ENCODE data around the gene COX19. TPM values are rescaled to one million over a fixed set of nuclear protein-coding genes. Genes with fewer than 3 reads are reported as not detected.
"Not testable (repeated sequence)": the region's sequence is repeated elsewhere in the genome, so short reads cannot be mapped to it uniquely, and the experiment has no call there.

Gene COX19
- total RNA-seq, 1 experiment from 2014 or later, result 5.5 TPM

DNA sequence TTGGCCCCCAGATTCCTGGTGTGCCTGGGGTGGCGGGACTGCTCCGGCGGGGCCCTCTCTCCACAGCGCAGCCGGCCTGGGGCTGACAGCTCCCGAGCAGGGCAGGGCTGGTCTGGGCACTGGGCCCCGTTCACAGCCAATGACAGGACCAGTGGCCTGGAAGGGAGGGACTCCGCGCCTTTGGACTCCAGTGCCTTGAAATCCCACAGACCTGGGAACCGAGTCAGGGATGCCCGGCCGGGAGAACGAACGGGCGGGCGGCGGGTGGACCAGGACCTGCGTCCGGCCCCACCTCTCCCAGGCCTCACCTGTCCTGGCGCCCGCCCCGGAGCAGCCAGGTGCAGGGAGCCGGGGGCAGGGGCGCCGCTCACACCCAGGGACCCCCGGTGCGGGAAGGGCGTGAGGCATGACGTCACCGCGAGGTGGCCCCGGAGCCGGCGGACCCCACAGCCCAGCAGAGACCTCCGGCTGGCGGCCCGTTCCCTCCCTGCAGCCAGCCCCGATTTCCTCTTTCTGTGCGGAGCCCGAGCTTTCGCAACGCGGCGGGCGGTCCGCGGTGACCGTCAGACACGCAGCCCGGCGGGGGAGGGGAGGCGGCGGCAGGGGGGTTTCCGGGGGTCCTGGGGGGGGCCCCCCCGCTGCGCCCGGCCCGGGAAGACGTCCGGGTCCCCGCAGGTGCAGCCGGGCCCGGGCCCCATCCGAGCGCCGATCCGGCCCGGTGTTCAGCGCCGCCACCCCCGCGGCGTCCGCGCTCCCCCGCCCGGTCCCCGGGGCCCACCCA, 21.6 kb downstream of the COX19 start:
- DNase-seq (ENCODE audit: low spot score), result peak; percentile 92
- in situ Hi-C loops (cut with HindIII; ENCODE audit: low sequenced_read_pairs), result no loop called here

GRCh38 chr7:952548-953441, 22.6 kb downstream of the COX19 start:
- in situ Hi-C loops (cut with HindIII; ENCODE audit: low sequenced_read_pairs), result no loop called here
- no peak for DNase-seq (ENCODE audit: low spot score)

- in situ Hi-C loops (cut with HindIII; ENCODE audit: low sequenced_read_pairs), result no loop called here
- no peak for DNase-seq (ENCODE audit: low spot score)
These were observed 23.3 kb downstream of the COX19 start for GRCh38 chr7:951881-952547.

DNA sequence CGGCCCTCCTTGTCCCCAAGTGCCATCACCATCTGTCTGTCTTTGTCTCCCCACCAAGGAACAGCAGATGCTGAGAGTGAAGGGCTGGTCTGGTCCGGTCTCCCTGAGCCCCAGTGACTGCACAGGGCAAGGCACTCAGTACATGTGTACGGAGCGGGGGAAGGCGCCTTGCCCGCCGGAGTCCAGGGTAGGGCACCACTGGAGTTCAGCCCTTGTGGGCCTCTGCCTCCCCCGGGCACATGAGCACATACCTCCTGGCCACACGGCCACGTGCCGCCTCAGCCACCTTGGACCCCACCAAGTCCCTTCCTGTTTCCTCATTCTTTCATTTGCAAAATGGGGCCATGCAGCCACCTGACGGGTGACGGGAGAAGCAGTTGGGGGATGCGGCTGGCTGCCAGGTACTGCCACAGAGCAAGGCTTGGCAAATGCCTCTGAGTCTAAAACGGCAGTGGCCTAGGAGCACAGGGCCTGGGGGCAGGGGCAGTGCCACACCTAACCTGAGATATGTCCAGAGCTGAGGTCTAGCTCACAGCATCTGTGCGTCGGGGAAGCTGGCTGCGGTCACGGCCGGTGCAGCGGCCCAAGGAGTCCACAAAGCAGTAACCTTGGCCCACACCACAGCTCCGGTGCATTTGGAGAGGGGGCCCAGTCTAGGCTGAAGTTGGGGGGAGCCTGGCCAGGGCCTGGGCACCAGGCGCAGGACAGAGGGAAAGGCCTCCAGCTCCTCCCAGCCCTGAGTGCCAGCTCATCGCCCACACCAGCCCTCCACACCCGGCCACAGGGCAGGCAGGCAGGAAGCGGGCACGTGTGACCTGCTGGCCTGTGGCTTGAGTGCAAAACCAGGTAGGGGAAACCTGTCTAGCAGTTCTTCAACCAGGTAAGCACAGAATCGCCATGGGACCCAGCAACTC, 26.1 kb downstream of the COX19 start:
- in situ Hi-C loops (cut with HindIII; ENCODE audit: low sequenced_read_pairs), result no loop called here
- DNase-seq (ENCODE audit: low spot score), result peak; percentile 50

GRCh38 chr7:947391-948210, 27.7 kb downstream of the COX19 start:
- no peak for DNase-seq (ENCODE audit: low spot score)

GRCh38 chr7:946256-946996, 28.9 kb downstream of the COX19 start:
- in situ Hi-C loops (cut with HindIII; ENCODE audit: low sequenced_read_pairs), result no loop called here
- peak; percentile 57 for DNase-seq (ENCODE audit: low spot score)

More at GRCh38 chr7:947391-948210, 27.7 kb downstream of the COX19 start:
- in situ Hi-C loops (cut with HindIII; ENCODE audit: low sequenced_read_pairs), result no loop called here

GRCh38 chr7:945556-946255, 29.6 kb downstream of the COX19 start:
- in situ Hi-C loops (cut with HindIII; ENCODE audit: low sequenced_read_pairs), result no loop called here
- DNase-seq (ENCODE audit: low spot score), result no peak

DNA sequence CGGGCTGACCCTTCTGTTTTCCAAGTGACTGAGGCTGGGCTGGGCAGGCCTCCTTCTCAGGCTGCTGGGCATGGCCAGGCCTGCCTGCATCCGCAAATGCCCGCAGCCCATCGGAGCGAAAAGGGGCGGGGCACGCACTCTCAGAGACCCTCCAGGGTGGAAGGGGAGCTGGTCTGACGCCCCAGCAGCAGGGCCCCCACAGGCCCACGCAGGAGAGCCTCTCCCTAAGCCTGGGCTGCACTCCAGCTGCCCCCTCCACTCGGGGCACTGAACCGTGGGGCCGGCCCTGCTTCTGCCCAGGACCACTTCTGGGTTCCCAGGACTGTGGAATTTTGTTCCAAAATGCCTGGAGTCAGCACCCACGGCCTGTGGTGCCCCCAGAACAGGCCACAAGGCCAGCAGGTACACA, 30.2 kb downstream of the COX19 start:
- in situ Hi-C loops (cut with HindIII; ENCODE audit: low sequenced_read_pairs), result no loop called here
- DNase-seq (ENCODE audit: low spot score), result no peak

GRCh38 chr7:944744-945143, 30.6 kb downstream of the COX19 start:
- DNase-seq (ENCODE audit: low spot score), result no peak
- in situ Hi-C loops (cut with HindIII; ENCODE audit: low sequenced_read_pairs), result no loop called here

GRCh38 chr7:943793-944192, 31.6 kb downstream of the COX19 start:
- DNase-seq (ENCODE audit: low spot score); in situ Hi-C loops (cut with HindIII; ENCODE audit: low sequenced_read_pairs): not testable (repeated sequence)

DNA sequence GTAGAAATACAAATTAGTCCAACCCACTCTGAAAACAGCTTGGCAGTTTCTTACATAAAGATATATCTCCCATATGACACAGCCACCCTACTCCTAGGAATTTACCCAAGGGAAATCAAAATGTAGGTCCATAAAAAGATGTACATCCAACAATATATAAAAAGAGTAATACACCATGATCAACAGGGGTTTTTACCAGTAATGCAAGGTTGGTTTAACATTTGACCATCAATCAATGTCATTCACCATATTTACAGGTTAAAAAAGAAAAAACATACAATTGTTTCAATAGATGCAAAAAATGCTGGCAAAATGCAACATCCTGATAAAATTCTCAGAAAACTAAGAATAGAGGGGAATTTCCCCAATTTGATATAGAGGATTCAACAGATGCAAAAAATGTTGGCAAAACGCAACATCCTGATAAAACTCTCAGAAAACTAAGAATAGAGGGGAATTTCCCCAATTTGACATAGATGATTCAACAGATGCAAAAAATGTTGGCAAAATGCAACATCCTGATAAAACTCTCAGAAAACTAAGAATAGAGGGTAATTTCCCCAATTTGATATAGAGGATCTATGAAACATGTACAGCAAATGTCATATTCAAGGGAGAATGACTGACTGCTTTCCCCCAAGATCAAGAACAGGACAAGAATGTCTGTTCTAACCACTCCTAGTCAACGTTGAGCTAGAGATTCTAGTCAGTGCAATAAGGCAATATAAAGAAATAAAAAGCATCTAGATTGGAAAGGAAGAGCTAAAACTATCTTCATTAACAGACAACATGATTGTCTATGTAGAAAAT, 34.5 kb downstream of the COX19 start:
- no peak for DNase-seq (ENCODE audit: low spot score)
- in situ Hi-C loops (cut with HindIII; ENCODE audit: low sequenced_read_pairs), result no loop called here

DNA sequence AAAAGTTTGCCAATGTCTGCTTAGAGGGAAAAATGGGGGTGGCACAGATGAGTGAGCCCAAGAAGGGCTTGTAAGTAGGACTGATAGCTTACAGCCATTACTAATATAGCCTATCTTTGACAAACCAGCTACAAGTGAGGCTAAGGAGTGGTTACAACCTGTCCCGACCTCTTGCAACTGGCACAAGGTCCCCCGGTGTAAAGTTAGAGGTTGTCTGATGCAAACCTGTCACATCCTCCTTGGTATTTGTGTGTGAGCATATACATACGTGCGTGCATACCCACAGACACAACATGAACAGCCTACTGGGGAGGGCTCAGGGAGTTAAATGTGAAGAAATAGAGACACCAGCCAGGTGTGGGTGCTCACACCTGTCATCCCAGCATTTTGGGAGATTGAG, 35.5 kb downstream of the COX19 start:
- DNase-seq (ENCODE audit: low spot score), result no peak
- in situ Hi-C loops (cut with HindIII; ENCODE audit: low sequenced_read_pairs), result no loop called here

DNA sequence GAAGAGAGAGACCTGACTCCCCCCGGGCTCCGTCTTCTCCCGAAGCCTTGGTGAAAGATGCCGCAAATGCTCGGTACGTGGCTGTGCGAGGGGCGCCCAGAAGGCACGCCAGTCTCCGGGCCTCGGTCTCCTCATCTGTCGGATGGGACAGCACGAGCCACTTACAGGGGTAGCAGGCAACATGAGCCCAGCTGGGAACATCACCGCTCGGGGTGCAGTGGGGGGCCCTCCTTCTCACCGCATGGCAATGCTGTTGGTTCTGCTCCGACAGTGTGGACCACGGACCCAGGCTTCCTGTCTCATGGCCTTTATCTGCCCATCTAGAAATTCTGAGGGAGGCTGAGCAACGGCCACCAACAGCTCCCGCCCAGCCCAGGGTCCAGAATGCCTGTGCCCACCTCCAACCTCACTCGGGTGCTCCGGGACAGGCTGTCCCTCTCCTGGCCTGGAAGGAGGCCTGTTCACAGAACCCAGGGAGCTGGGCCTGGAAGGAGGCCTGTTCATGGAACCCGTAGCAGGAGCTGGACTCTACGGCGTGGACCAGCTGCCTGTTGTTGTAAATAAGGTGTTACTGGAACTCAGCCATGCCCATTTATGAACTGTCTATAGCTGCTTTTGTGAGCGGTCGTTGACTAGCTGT, 36.7 kb downstream of the COX19 start:
- in situ Hi-C loops (cut with HindIII; ENCODE audit: low sequenced_read_pairs), result no loop called here

GRCh38 chr7:937856-938484, 37.4 kb downstream of the COX19 start:
- no peak for DNase-seq (ENCODE audit: low spot score)
- in situ Hi-C loops (cut with HindIII; ENCODE audit: low sequenced_read_pairs), result no loop called here

More for the DNA sequence above, 36.7 kb downstream of the COX19 start:
- no peak for DNase-seq (ENCODE audit: low spot score)

DNA sequence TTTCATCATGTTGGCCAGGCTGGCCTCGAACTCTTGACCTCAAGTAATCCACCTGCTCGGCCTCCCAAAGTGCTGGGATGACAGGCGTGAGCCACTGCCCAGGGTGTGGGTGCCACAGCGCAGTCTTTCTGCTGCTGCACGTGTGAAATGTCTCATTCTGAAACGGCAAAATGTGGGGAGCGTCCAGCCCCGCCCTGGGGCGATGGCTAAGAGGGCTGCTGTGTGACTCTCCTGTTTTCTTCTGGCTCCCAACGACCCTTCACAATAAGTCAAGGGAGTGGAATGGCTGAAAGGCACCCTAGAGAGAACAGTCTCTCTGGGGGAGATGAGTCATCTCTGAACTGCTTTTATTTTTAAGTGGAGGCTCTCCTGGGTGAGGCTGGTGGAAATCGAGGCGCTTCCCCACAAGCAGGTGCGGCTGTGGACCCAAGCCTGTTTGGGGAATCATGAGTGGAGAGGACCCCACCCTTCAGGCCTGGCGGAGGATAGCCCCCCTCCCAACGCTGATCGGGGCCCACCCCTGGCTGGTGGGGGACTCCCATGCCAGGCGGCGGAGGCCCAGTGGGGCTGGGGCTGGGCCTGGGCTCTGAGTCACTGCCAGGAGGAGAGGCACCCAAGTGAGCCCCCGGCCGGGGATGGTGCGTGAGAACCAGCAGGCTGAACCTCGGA, 38.8 kb downstream of the COX19 start:
- in situ Hi-C loops (cut with HindIII; ENCODE audit: low sequenced_read_pairs), result no loop called here
- no peak for DNase-seq (ENCODE audit: low spot score)
